Measurements from ENCODE around the gene FYN. TPM values are rescaled to one million over a fixed set of nuclear protein-coding genes. Genes with fewer than 3 reads are reported as not detected.

The FYN gene
- total and polyA plus RNA-seq, 10 of the 15 experiments (the other 5 are each of a cell fraction or from before 2014, with no cell fraction given): 51.4 to 247 (median 138) TPM

DNA sequence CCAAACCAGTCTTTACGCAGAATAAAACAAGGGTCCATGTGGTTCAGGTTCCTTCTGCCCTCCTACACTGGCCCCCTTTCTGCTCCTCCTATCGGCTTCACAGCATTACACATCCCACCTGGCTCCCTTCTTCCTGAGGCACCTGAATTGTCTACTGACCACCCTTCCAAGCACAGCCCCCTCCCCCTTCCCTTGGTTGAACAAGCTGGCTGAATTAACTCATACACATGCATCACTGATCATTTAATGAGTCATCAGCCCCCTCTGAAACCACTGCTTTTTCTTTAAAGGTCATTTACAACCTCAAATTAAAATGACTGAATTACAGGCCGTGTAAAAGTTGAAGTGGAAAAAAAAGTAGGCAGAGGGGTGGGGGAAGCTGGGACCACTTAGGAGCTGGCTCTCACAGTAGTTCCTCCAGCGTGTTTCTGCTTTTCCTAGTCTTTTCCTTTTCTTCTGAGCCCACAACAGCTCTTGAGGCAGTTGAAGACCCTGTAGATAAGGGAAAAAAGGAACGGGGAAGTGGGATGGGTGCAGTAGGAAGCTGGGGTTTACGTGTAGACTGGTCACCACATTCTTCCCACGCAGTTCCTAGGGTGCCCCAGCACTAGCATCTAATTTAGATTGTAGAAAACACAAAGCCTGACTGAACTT is 67.6 kb downstream of the FYN start (continued):
- TF ChIP-seq NR2F1 (conservative IDR thresholded peaks at IDR 0.05): peak; percentile 93
- TF ChIP-seq, protein P1, sequence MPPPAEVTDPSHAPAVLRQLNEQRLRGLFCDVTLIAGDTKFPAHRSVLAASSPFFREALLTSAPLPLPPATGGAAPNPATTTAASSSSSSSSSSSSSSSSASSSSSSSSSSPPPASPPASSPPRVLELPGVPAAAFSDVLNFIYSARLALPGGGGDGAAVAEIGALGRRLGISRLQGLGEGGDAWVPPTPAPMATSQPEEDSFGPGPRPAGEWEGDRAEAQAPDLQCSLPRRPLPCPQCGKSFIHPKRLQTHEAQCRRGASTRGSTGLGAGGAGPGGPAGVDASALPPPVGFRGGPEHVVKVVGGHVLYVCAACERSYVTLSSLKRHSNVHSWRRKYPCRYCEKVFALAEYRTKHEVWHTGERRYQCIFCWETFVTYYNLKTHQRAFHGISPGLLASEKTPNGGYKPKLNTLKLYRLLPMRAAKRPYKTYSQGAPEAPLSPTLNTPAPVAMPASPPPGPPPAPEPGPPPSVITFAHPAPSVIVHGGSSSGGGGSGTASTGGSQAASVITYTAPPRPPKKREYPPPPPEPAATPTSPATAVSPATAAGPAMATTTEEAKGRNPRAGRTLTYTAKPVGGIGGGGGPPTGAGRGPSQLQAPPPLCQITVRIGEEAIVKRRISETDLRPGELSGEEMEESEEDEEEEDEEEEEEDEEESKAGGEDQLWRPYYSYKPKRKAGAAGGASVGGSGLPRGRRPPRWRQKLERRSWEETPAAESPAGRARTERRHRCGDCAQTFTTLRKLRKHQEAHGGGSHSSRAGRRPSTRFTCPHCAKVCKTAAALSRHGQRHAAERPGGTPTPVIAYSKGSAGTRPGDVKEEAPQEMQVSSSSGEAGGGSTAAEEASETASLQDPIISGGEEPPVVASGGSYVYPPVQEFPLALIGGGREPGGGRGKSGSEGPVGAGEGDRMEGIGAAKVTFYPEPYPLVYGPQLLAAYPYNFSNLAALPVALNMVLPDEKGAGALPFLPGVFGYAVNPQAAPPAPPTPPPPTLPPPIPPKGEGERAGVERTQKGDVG (CRISPR knock-in tag; IDR thresholded peaks at IDR 0.05): no peak
- TF ChIP-seq, protein P2, sequence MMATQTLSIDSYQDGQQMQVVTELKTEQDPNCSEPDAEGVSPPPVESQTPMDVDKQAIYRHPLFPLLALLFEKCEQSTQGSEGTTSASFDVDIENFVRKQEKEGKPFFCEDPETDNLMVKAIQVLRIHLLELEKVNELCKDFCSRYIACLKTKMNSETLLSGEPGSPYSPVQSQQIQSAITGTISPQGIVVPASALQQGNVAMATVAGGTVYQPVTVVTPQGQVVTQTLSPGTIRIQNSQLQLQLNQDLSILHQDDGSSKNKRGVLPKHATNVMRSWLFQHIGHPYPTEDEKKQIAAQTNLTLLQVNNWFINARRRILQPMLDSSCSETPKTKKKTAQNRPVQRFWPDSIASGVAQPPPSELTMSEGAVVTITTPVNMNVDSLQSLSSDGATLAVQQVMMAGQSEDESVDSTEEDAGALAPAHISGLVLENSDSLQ (IDR thresholded peaks at IDR 0.05): no peak; the same call in 1 of the 2 replicates
- TF ChIP-seq, protein P3, sequence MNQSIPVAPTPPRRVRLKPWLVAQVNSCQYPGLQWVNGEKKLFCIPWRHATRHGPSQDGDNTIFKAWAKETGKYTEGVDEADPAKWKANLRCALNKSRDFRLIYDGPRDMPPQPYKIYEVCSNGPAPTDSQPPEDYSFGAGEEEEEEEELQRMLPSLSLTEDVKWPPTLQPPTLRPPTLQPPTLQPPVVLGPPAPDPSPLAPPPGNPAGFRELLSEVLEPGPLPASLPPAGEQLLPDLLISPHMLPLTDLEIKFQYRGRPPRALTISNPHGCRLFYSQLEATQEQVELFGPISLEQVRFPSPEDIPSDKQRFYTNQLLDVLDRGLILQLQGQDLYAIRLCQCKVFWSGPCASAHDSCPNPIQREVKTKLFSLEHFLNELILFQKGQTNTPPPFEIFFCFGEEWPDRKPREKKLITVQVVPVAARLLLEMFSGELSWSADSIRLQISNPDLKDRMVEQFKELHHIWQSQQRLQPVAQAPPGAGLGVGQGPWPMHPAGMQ (IDR thresholded peaks at IDR 0.05; ENCODE audit: borderline replicate concordance): no peak
- peak; percentile 93 for TF ChIP-seq RUNX3 (IDR thresholded peaks at IDR 0.05; ENCODE audit: low read length)
- 0 out of 2 replicates have a peak, but pooled peaks have one; percentile 60 for TF ChIP-seq ZNF207 (IDR thresholded peaks at IDR 0.05; ENCODE audit: borderline replicate concordance)
- TF ChIP-seq, protein P4, sequence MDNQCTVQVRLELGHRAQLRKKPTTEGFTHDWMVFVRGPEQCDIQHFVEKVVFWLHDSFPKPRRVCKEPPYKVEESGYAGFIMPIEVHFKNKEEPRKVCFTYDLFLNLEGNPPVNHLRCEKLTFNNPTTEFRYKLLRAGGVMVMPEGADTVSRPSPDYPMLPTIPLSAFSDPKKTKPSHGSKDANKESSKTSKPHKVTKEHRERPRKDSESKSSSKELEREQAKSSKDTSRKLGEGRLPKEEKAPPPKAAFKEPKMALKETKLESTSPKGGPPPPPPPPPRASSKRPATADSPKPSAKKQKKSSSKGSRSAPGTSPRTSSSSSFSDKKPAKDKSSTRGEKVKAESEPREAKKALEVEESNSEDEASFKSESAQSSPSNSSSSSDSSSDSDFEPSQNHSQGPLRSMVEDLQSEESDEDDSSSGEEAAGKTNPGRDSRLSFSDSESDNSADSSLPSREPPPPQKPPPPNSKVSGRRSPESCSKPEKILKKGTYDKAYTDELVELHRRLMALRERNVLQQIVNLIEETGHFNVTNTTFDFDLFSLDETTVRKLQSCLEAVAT (IDR thresholded peaks at IDR 0.05): peak; percentile 77; the same call in 1 of the 2 replicates
- TF ChIP-seq PML (IDR thresholded peaks at IDR 0.05; ENCODE audit: low read length): peak; percentile 85
- peak; percentile 80 for TF ChIP-seq CREB1 (IDR thresholded peaks at IDR 0.05; ENCODE audit: low read depth)
- peak; percentile 88 for TF ChIP-seq BMI1 (IDR thresholded peaks at IDR 0.05; ENCODE audit: borderline replicate concordance)
- TF ChIP-seq EGR1 (IDR thresholded peaks at IDR 0.05; ENCODE audit: borderline replicate concordance in 1 of 2, low read depth in 2 of 2, low read length in 2 of 2): peak in 1 of 2 experiments; percentile 83; a peak in 2 of 3 replicates
- peak; percentile 63 for TF ChIP-seq MEF2A (IDR thresholded peaks at IDR 0.05; ENCODE audit: insufficient read depth, low read depth, low read length)
- no peak for TF ChIP-seq EZH2 (IDR thresholded peaks at IDR 0.05; ENCODE audit: borderline replicate concordance, control insufficient read depth, low read depth, low read length)
- no peak for TF ChIP-seq RBBP5 (conservative IDR thresholded peaks at IDR 0.05)
- TF ChIP-seq, protein P5, sequence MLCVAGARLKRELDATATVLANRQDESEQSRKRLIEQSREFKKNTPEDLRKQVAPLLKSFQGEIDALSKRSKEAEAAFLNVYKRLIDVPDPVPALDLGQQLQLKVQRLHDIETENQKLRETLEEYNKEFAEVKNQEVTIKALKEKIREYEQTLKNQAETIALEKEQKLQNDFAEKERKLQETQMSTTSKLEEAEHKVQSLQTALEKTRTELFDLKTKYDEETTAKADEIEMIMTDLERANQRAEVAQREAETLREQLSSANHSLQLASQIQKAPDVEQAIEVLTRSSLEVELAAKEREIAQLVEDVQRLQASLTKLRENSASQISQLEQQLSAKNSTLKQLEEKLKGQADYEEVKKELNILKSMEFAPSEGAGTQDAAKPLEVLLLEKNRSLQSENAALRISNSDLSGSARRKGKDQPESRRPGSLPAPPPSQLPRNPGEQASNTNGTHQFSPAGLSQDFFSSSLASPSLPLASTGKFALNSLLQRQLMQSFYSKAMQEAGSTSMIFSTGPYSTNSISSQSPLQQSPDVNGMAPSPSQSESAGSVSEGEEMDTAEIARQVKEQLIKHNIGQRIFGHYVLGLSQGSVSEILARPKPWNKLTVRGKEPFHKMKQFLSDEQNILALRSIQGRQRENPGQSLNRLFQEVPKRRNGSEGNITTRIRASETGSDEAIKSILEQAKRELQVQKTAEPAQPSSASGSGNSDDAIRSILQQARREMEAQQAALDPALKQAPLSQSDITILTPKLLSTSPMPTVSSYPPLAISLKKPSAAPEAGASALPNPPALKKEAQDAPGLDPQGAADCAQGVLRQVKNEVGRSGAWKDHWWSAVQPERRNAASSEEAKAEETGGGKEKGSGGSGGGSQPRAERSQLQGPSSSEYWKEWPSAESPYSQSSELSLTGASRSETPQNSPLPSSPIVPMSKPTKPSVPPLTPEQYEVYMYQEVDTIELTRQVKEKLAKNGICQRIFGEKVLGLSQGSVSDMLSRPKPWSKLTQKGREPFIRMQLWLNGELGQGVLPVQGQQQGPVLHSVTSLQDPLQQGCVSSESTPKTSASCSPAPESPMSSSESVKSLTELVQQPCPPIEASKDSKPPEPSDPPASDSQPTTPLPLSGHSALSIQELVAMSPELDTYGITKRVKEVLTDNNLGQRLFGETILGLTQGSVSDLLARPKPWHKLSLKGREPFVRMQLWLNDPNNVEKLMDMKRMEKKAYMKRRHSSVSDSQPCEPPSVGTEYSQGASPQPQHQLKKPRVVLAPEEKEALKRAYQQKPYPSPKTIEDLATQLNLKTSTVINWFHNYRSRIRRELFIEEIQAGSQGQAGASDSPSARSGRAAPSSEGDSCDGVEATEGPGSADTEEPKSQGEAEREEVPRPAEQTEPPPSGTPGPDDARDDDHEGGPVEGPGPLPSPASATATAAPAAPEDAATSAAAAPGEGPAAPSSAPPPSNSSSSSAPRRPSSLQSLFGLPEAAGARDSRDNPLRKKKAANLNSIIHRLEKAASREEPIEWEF (IDR thresholded peaks at IDR 0.05; ENCODE audit: insufficient replicate concordance, low read depth, low read length): no peak
- no peak for TF ChIP-seq NR2C1 (IDR thresholded peaks at IDR 0.05)
- TF ChIP-seq IRF4 (IDR thresholded peaks at IDR 0.05; ENCODE audit: low read depth, low read length): 0 out of 2 replicates have a peak, but pooled peaks have one; percentile 20
